Measurements from ENCODE around the gene ASF1B.

Gene ASF1B

GRCh38 chr19:14168993-14169392 is 32.6 kb upstream of the ASF1B start:
- Histone ChIP-seq H3K9ac (ENCODE audit: low read length in 5 of 5) (no peak overlapping the region), H3K27me3 (ENCODE audit: control insufficient read depth in 5 of 5, insufficient read depth in 4 of 5, low read length in 5 of 5) (no peaks in the 10 kb centered on the region), H3K27ac (ENCODE audit: low read depth, low read length) (no peak overlapping the region), H3K4me3 (ENCODE audit: low read depth in 1 of 5, low read length in 5 of 5) (no peak overlapping the region), H3K4me1 (ENCODE audit: control insufficient read depth in 5 of 5, insufficient read depth in 5 of 5, low read length in 5 of 5) (peaks cover 0 to 17% (median 9%) of the 10 kb centered on the region in 5 donors), H3K9me3 (ENCODE audit: control insufficient read depth in 5 of 5, low read length in 5 of 5) (no peaks in the 10 kb centered on the region), H3K36me3 (ENCODE audit: control insufficient read depth in 5 of 5, insufficient read depth in 5 of 5, low read length in 5 of 5) (peaks cover 0 to 58% (median 43%) of the 10 kb centered on the region in 5 donors)

- H3K27ac ChIP-seq (ENCODE audit: low read depth, low read length), result no peak overlapping the region
- no peaks in the 10 kb centered on the region for H3K9me3 ChIP-seq (ENCODE audit: control insufficient read depth in 5 of 5, low read length in 5 of 5)
- H3K4me1 ChIP-seq (ENCODE audit: control insufficient read depth in 5 of 5, insufficient read depth in 5 of 5, low read length in 5 of 5), result peaks cover 0 to 17% (median 9%) of the 10 kb centered on the region in 5 donors
- peaks cover 0 to 52% (median 43%) of the 10 kb centered on the region in 5 donors for H3K36me3 ChIP-seq (ENCODE audit: control insufficient read depth in 5 of 5, insufficient read depth in 5 of 5, low read length in 5 of 5)
- no peak overlapping the region for H3K9ac ChIP-seq (ENCODE audit: low read length in 5 of 5)
- H3K4me3 ChIP-seq (ENCODE audit: low read depth in 1 of 5, low read length in 5 of 5), result no peak overlapping the region
- no peaks in the 10 kb centered on the region for H3K27me3 ChIP-seq (ENCODE audit: control insufficient read depth in 5 of 5, insufficient read depth in 4 of 5, low read length in 5 of 5)
Measured at GRCh38 chr19:14168259-14168972, 32.0 kb upstream of the ASF1B start.

DNA sequence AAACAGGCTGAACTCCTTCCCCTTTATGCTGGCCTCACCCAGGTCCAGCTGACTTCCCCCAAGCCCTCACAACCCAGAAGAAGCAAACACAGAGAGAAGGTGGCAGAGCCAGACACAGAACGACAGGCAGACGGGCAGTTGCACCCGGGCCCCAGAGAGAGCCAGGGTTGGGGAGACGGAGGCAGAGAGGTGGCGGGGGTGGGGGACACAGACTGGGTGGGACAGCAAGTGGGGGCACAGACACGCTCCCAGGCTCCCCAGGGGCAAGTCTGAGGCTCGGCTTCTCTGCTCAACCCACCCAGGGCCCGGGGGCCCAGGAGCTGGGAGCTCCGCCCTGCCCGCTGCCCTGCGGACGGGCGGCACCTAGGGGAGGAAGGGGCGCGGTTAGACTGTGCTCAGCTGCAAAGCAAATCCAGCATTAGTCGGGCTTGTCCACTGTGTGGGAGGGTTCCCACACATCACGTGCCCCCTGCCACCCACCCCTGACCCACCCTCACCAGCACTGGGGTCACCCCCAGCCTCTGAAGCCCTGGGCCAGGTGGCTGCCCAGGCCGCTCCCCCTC is 31.3 kb upstream of the ASF1B start:
- Histone ChIP-seq H3K4me3 (ENCODE audit: low read depth in 1 of 5, low read length in 5 of 5) (peak overlapping the region in 2 of 5 donors; percentile 30 to 31), H3K27ac (ENCODE audit: low read depth, low read length) (no peak overlapping the region), H3K9me3 (ENCODE audit: control insufficient read depth in 5 of 5, low read length in 5 of 5) (no peaks in the 10 kb centered on the region), H3K4me1 (ENCODE audit: control insufficient read depth in 5 of 5, insufficient read depth in 5 of 5, low read length in 5 of 5) (peaks cover 0 to 17% (median 9%) of the 10 kb centered on the region in 5 donors), H3K27me3 (ENCODE audit: control insufficient read depth in 5 of 5, insufficient read depth in 4 of 5, low read length in 5 of 5) (no peaks in the 10 kb centered on the region), H3K36me3 (ENCODE audit: control insufficient read depth in 5 of 5, insufficient read depth in 5 of 5, low read length in 5 of 5) (peaks cover 0 to 50% (median 43%) of the 10 kb centered on the region in 5 donors), H3K9ac (ENCODE audit: low read length in 5 of 5) (peak overlapping the region in 1 of 5 donors; percentile 43)

- Histone ChIP-seq H3K4me3 (ENCODE audit: low read depth in 1 of 5, low read length in 5 of 5) (peak overlapping the region in 2 of 5 donors; percentile 30 to 31), H3K36me3 (ENCODE audit: control insufficient read depth in 5 of 5, insufficient read depth in 5 of 5, low read length in 5 of 5) (peaks cover 0 to 50% (median 43%) of the 10 kb centered on the region in 5 donors), H3K9me3 (ENCODE audit: control insufficient read depth in 5 of 5, low read length in 5 of 5) (no peaks in the 10 kb centered on the region), H3K27me3 (ENCODE audit: control insufficient read depth in 5 of 5, insufficient read depth in 4 of 5, low read length in 5 of 5) (no peaks in the 10 kb centered on the region), H3K4me1 (ENCODE audit: control insufficient read depth in 5 of 5, insufficient read depth in 5 of 5, low read length in 5 of 5) (peaks cover 0 to 17% (median 9%) of the 10 kb centered on the region in 5 donors), H3K9ac (ENCODE audit: low read length in 5 of 5) (peak overlapping the region in 1 of 5 donors; percentile 43), H3K27ac (ENCODE audit: low read depth, low read length) (no peak overlapping the region)
Measured at GRCh38 chr19:14166999-14167575, 30.7 kb upstream of the ASF1B start.

- no peaks in the 10 kb centered on the region for H3K9me3 ChIP-seq (ENCODE audit: control insufficient read depth in 5 of 5, low read length in 5 of 5)
- H3K36me3 ChIP-seq (ENCODE audit: control insufficient read depth in 5 of 5, insufficient read depth in 5 of 5, low read length in 5 of 5), result peaks cover 0 to 45% (median 43%) of the 10 kb centered on the region in 5 donors
- H3K27me3 ChIP-seq (ENCODE audit: control insufficient read depth in 5 of 5, insufficient read depth in 4 of 5, low read length in 5 of 5), result no peaks in the 10 kb centered on the region
- no peak overlapping the region for H3K9ac ChIP-seq (ENCODE audit: low read length in 5 of 5)
- H3K4me1 ChIP-seq (ENCODE audit: control insufficient read depth in 5 of 5, insufficient read depth in 5 of 5, low read length in 5 of 5), result peaks cover 0 to 17% (median 9%) of the 10 kb centered on the region in 5 donors
- no peak overlapping the region for H3K4me3 ChIP-seq (ENCODE audit: low read depth in 1 of 5, low read length in 5 of 5)
- H3K27ac ChIP-seq (ENCODE audit: low read depth, low read length), result no peak overlapping the region
Measured at GRCh38 chr19:14165990-14166830, 29.8 kb upstream of the ASF1B start.

GRCh38 chr19:14164724-14165493 is 28.5 kb upstream of the ASF1B start:
- H3K36me3 ChIP-seq (ENCODE audit: control insufficient read depth in 5 of 5, insufficient read depth in 5 of 5, low read length in 5 of 5), result peaks cover 0 to 38% (median 30%) of the 10 kb centered on the region in 5 donors
- H3K9me3 ChIP-seq (ENCODE audit: control insufficient read depth in 5 of 5, low read length in 5 of 5), result no peaks in the 10 kb centered on the region
- H3K9ac ChIP-seq (ENCODE audit: low read length in 5 of 5), result no peak overlapping the region
- H3K4me3 ChIP-seq (ENCODE audit: low read depth in 1 of 5, low read length in 5 of 5), result no peak overlapping the region
- no peaks in the 10 kb centered on the region for H3K27me3 ChIP-seq (ENCODE audit: control insufficient read depth in 5 of 5, insufficient read depth in 4 of 5, low read length in 5 of 5)
- no peak overlapping the region for H3K27ac ChIP-seq (ENCODE audit: low read depth, low read length)
- peaks cover 0 to 17% (median 9%) of the 10 kb centered on the region in 5 donors for H3K4me1 ChIP-seq (ENCODE audit: control insufficient read depth in 5 of 5, insufficient read depth in 5 of 5, low read length in 5 of 5)

DNA sequence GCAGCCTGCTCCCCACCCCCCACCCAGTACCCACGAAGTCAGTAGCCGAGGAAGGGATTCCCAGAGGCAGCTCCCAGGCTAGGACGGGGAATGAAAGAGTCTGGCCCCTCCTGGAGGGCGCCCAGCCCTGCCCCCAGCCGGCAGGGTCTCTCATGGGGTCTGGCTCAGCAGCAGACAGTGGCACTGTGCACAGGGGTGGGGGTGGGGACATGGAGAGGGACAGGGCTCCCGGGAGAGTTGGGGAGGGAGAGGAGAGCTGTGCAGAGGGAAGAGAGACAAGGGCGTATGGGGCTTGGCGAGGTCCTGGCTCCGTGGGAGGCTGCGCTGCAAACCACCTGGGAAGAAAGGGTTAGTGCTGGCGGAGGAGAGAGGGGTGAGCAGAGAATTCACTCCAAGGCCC is 27.7 kb upstream of the ASF1B start:
- Histone ChIP-seq H3K9me3 (ENCODE audit: control insufficient read depth in 5 of 5, low read length in 5 of 5) (no peaks in the 10 kb centered on the region), H3K4me3 (ENCODE audit: low read depth in 1 of 5, low read length in 5 of 5) (no peak overlapping the region), H3K27me3 (ENCODE audit: control insufficient read depth in 5 of 5, insufficient read depth in 4 of 5, low read length in 5 of 5) (no peaks in the 10 kb centered on the region), H3K9ac (ENCODE audit: low read length in 5 of 5) (no peak overlapping the region), H3K4me1 (ENCODE audit: control insufficient read depth in 5 of 5, insufficient read depth in 5 of 5, low read length in 5 of 5) (peaks cover 0 to 17% (median 9%) of the 10 kb centered on the region in 5 donors), H3K36me3 (ENCODE audit: control insufficient read depth in 5 of 5, insufficient read depth in 5 of 5, low read length in 5 of 5) (peaks cover 0 to 38% (median 26%) of the 10 kb centered on the region in 5 donors), H3K27ac (ENCODE audit: low read depth, low read length) (no peak overlapping the region)

- Histone ChIP-seq H3K9me3 (ENCODE audit: control insufficient read depth in 5 of 5, low read length in 5 of 5) (no peaks in the 10 kb centered on the region), H3K36me3 (ENCODE audit: control insufficient read depth in 5 of 5, insufficient read depth in 5 of 5, low read length in 5 of 5) (peaks cover 0 to 40% (median 33%) of the 10 kb centered on the region in 5 donors), H3K27me3 (ENCODE audit: control insufficient read depth in 5 of 5, insufficient read depth in 4 of 5, low read length in 5 of 5) (no peaks in the 10 kb centered on the region), H3K4me3 (ENCODE audit: low read depth in 1 of 5, low read length in 5 of 5) (no peak overlapping the region), H3K9ac (ENCODE audit: low read length in 5 of 5) (no peak overlapping the region), H3K4me1 (ENCODE audit: control insufficient read depth in 5 of 5, insufficient read depth in 5 of 5, low read length in 5 of 5) (peaks cover 0 to 13% (median 5%) of the 10 kb centered on the region in 5 donors), H3K27ac (ENCODE audit: low read depth, low read length) (no peak overlapping the region)
Measured at GRCh38 chr19:14162871-14163297, 26.5 kb upstream of the ASF1B start.

DNA sequence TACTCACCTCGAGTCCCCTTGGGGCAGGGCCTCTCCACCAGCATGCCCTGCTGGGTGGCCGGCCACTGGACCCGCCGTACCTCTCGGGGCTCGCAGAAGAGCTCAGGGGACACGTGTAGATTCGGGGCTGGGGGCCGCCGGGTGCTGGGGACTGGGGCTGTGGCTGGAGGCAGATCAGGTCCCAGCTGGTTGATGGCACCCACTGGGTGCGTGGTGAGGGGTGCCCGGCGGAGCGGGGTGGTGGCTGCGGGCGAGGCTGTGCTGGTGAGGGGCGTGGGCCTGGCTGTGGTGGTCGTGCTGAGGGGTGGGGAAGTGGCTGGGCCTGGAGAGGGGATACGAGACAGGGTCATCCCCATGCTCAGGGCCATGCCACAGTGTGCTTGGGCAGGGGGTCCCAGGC is 24.9 kb upstream of the ASF1B start:
- H3K27ac ChIP-seq (ENCODE audit: low read depth, low read length), result no peak overlapping the region
- H3K9me3 ChIP-seq (ENCODE audit: control insufficient read depth in 5 of 5, low read length in 5 of 5), result no peaks in the 10 kb centered on the region
- H3K4me3 ChIP-seq (ENCODE audit: low read depth in 1 of 5, low read length in 5 of 5), result no peak overlapping the region
- no peak overlapping the region for H3K9ac ChIP-seq (ENCODE audit: low read length in 5 of 5)
- no peaks in the 10 kb centered on the region for H3K27me3 ChIP-seq (ENCODE audit: control insufficient read depth in 5 of 5, insufficient read depth in 4 of 5, low read length in 5 of 5)
- H3K4me1 ChIP-seq (ENCODE audit: control insufficient read depth in 5 of 5, insufficient read depth in 5 of 5, low read length in 5 of 5), result peaks cover 0 to under 1% (median 0%) of the 10 kb centered on the region in 5 donors
- peaks cover 0 to 54% (median 48%) of the 10 kb centered on the region in 5 donors for H3K36me3 ChIP-seq (ENCODE audit: control insufficient read depth in 5 of 5, insufficient read depth in 5 of 5, low read length in 5 of 5)
